Measurements from ENCODE around the gene TMEM214.
A peak's percentile ranks its signal among the peaks of the same experiment; 100 is the strongest.

TMEM214 gene

GRCh38 chr2:27040282-27040681 lies 7.5 kb downstream of the TMEM214 start:
- no peak for TF ChIP-seq CTCF (IDR thresholded peaks at IDR 0.05; ENCODE audit: low read depth, low read length, missing control alignments)
- no peak for DNase-seq (ENCODE audit: low read depth)
- in situ Hi-C loops (cut with HindIII; ENCODE audit: low sequenced_read_pairs) = no loop called here
- no peak overlapping the region for H3K4me3 ChIP-seq (ENCODE audit: low read depth, low read length)

GRCh38 chr2:27041752-27042151 lies 9.0 kb downstream of the TMEM214 start:
- in situ Hi-C loops (cut with HindIII; ENCODE audit: low sequenced_read_pairs) = no loop called here

GRCh38 chr2:27042159-27042661 lies 9.4 kb downstream of the TMEM214 start:
- in situ Hi-C loops (cut with HindIII; ENCODE audit: low sequenced_read_pairs) = no loop called here
- no peak overlapping the region for H3K4me3 ChIP-seq (ENCODE audit: low read depth, low read length)
- TF ChIP-seq CTCF (IDR thresholded peaks at IDR 0.05; ENCODE audit: low read depth, low read length, missing control alignments) = no peak
- DNase-seq (ENCODE audit: low read depth) = no peak

More at GRCh38 chr2:27041752-27042151, 9.0 kb downstream of the TMEM214 start:
- DNase-seq (ENCODE audit: low read depth) = no peak
- no peak overlapping the region for H3K4me3 ChIP-seq (ENCODE audit: low read depth, low read length)
- no peak for TF ChIP-seq CTCF (IDR thresholded peaks at IDR 0.05; ENCODE audit: low read depth, low read length, missing control alignments)

- in situ Hi-C loops (cut with HindIII; ENCODE audit: low sequenced_read_pairs) = no loop called here
- no peak overlapping the region for H3K4me3 ChIP-seq (ENCODE audit: low read depth, low read length)
- TF ChIP-seq CTCF (IDR thresholded peaks at IDR 0.05; ENCODE audit: low read depth, low read length, missing control alignments) = no peak
- DNase-seq (ENCODE audit: low read depth) = no peak
Measured at GRCh38 chr2:27042985-27043634, 10.3 kb downstream of the TMEM214 start.

GRCh38 chr2:27049422-27050280 lies 16.9 kb downstream of the TMEM214 start:
- in situ Hi-C loops (cut with HindIII; ENCODE audit: low sequenced_read_pairs) = no loop called here
- no peak for DNase-seq (ENCODE audit: low read depth)
- no peak for TF ChIP-seq CTCF (IDR thresholded peaks at IDR 0.05; ENCODE audit: low read depth, low read length, missing control alignments)
- H3K4me3 ChIP-seq (ENCODE audit: low read depth, low read length) = peak overlapping the region; percentile 92

GRCh38 chr2:27050281-27050995 lies 17.7 kb downstream of the TMEM214 start:
- H3K4me3 ChIP-seq (ENCODE audit: low read depth, low read length) = peak overlapping the region; percentile 92
- peak; percentile 79 for DNase-seq (ENCODE audit: low read depth)
- in situ Hi-C loops (cut with HindIII; ENCODE audit: low sequenced_read_pairs) = no loop called here
- TF ChIP-seq CTCF (IDR thresholded peaks at IDR 0.05; ENCODE audit: low read depth, low read length, missing control alignments) = peak; percentile 41

Data from astrocyte of the cerebellum (primary cell).